Measurements from ENCODE around the gene CD22. TPM values are rescaled to one million over a fixed set of nuclear protein-coding genes. Genes with fewer than 3 reads are reported as not detected.

CD22 gene
- total RNA-seq, 1 donor from 2014 or later, result 3.2 TPM

DNA sequence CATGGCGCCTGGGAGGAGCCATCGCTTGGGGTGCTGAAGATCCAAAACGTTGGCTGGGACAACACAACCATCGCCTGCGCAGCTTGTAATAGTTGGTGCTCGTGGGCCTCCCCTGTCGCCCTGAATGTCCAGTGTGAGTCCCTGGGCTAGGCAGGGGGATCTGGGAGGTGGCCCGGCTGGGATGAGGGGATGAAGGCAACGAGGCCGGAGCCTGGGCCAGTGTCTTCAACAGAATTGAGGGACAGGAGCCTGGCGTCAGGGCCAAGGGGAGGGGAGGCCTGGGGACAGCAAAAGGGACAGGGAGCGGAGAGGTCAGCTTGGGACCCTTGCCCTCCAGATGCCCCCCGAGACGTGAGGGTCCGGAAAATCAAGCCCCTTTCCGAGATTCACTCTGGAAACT lies 12.0 kb downstream of the CD22 start:
- intact Hi-C loops (cut with micrococcal nuclease), result no loop called here

DNA sequence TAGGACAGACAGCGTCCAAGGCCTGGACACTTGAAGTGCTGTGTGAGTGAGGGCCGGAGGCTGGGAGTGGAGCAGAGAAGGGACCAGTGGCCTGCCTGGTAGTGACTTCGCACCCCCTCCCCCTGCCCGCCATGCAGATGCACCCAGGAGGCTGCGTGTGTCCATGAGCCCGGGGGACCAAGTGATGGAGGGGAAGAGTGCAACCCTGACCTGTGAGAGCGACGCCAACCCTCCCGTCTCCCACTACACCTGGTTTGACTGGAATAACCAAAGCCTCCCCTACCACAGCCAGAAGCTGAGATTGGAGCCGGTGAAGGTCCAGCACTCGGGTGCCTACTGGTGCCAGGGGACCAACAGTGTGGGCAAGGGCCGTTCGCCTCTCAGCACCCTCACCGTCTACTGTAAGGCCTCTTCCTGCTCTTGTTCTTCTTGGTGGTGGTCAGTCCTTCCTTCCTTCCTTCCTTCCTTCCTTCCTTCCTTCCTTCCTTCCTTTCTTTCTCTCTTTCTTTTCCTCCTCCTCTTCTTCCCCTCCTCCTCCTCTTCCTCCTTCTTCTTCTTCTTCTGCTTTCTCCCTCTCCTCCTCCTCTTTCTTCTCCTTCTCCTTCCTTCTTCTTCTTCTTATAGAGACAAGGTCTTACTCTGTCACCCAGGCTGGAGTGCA lies 12.7 kb downstream of the CD22 start:
- intact Hi-C loops (cut with micrococcal nuclease), result no loop called here

DNA sequence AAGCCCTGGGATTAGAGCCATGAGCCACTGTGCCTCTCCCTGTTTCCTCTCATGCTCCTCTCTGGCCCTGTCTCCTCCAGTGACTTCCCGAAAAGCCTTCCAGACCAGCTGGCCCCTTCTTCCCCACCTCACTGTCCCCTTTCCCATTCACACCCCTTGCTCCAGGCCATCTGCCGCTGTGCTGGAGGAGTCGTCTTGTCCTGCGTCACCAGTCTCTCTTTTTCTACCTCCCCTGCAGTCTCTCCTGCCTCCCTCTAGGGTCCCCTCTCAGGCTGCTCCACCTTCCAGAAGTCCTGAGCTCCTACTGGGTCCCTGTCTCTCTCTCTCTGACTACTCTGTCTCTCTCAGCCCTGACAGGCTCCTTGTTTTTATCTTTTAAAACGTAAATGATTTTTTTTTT lies 13.4 kb downstream of the CD22 start:
- intact Hi-C loops (cut with micrococcal nuclease), result no loop called here

DNA sequence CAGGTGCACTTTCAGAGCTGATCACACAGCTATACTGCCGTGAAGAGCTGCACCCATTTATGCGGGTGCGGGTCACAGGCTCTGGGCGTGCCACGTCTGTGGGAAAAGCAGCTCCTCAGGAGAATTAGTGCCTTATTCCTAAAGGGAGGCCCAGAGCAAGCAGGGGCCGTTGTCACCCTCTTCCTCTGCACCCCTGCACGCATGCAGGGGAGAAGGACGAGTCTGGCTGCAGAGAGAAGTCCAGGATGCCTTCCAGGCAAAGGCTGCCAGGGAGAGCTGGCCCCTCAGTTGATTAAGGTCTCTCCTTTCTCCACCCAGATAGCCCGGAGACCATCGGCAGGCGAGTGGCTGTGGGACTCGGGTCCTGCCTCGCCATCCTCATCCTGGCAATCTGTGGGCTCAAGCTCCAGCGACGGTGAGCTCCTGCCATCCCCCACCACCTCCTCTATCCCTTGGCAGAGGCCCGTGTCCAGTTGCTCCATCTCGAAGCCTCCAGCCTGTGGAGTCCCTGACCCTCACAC lies 15.6 kb downstream of the CD22 start:
- intact Hi-C loops (cut with micrococcal nuclease), result no loop called here

DNA sequence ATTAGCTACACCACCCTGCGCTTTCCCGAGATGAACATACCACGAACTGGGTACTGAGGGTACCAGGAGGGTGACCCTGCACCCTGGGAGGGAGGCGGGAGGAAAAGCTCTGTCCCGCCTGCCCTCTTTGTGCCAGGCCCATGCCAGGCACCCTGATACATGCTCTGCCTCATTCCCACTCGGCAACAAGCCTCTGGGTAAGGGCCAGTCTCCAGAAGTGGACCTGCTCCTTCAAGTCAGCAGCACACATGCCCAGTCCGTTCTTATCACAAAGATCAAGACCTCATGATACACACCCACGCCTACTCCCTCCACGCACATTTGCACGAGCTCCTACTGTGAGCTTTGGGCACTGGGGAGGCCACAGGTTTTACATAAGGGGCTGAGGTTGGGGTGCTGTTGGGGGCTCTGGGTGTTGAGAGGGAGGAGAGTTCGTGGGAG lies 16.7 kb downstream of the CD22 start:
- intact Hi-C loops (cut with micrococcal nuclease), result no loop called here

DNA sequence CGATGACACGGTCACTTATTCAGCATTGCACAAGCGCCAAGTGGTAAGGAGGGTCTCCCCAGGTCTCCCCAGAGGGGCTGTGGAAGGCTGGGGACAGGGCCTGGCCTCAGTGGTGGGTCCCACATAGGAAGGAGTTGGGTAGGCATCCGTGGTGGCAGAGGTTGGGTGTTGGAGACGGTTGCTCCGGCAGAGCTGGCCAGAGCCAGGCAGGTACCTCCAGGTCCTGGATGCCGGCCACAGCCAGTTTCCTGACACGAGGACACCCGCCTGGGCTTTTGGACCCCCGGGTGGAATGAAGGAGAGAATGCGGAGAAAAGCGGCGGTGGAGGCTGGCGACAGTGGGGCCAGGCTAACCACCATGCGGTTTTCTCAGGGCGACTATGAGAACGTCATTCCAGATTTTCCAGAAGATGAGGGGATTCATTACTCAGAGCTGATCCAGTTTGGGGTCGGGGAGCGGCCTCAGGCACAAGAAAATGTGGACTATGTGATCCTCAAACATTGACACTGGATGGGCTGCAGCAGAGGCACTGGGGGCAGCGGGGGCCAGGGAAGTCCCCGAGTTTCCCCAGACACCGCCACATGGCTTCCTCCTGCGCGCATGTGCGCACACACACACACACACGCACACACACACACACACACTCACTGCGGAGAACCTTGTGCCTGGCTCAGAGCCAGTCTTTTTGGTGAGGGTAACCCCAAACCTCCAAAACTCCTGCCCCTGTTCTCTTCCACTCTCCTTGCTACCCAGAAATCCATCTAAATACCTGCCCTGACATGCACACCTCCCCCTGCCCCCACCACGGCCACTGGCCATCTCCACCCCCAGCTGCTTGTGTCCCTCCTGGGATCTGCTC lies 17.4 kb downstream of the CD22 start:
- intact Hi-C loops (cut with micrococcal nuclease), result loop anchor here (1.0 kb wide), 3 partner anchors 77 to 135 kb away; no protein-coding TSS in a partner anchor

DNA sequence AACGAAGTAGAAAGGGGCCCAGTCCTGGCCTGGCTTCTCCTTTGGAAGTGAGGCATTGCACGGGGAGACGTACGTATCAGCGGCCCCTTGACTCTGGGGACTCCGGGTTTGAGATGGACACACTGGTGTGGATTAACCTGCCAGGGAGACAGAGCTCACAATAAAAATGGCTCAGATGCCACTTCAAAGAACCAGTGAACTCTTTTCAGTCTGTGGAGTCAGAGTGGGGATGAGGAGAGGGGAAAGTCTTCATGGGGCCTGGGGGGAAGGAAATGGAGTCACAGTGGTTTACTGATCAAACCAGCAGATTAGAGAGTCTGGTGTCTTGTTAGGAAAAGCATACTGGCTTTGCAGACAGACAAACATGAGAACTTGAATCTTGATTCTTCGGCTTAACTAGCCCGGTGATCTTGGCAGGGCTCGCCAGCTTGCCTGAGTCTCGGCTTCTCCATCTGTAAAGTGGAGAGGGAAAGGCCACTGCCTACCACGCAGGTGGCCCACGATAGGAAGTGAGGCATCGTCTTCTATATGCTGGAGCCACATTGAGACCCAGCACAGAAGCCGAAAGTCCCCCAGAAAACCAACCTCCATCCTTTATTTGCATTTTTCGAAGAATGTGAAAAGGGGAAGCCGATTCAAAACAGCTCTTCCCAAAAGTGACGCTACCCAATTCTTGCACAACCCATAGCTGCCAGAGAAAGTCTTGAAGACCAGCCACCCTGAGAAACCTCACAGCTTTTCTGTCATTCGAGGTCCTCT lies 18.4 kb downstream of the CD22 start, which contains the start of gene FFAR1:
Gene FFAR1 (plus strand): TSS at position 732 of the 759 bp plus-strand sequence. CDS start 3,650 bp downstream, outside the sequence.
- intact Hi-C loops (cut with micrococcal nuclease), result loop anchor here (1.0 kb wide), 3 partner anchors 78 to 136 kb away; no protein-coding TSS in a partner anchor

DNA sequence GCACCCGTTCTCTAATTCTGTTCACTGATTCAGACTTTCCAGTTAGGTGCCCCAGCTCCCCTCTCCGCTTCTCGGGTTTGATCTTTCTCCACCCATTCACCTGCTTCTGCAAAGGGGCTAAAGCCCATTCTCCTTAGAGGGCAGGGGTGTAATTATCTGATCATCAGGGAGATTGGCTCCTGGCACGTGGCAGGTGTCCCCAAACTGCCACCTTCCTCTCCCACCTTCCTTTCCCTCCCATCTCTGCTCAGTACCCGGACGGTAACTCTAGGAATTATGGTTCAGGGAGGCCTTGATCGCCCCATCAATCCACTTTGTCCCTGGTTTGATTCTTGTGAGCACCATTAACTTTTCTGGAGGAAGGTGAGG lies 18.9 kb downstream of the CD22 start:
- intact Hi-C loops (cut with micrococcal nuclease), result loop anchor here (1.0 kb wide), 3 partner anchors 79 to 137 kb away; no protein-coding TSS in a partner anchor

DNA sequence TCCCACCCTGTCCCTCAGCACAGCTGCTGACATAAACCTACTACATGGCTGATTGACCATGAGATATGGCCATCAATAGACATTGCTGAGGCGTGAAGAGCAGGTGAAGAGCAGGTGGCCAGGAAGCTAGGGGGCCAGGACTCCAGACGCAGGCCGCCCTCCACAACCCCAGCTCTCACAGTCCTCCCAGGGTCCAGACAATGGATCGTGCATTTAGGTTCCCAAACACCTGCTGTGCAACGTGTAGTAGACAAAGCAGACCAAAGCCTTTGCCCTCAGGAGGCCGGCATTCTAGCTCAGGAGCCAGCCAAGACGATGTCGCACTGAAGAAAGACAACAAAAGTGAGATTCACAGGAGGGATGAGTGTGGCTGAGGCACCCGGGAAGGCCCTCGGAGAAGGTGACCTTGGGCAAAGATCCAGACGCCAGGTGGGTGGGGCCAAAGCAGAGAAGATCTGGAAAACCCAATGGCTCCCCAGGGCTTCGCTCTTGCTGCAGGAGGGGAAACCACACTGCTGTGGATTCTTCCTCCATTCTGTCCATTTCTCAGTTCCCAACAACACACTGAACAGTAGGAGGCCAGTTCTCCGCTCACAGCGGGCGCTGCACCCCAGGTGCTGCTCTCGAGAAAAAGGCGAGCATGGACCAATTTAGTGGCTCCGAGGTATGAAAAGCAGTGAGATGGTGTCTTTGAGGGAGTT lies 20.1 kb downstream of the CD22 start:
- intact Hi-C loops (cut with micrococcal nuclease), result no loop called here

DNA sequence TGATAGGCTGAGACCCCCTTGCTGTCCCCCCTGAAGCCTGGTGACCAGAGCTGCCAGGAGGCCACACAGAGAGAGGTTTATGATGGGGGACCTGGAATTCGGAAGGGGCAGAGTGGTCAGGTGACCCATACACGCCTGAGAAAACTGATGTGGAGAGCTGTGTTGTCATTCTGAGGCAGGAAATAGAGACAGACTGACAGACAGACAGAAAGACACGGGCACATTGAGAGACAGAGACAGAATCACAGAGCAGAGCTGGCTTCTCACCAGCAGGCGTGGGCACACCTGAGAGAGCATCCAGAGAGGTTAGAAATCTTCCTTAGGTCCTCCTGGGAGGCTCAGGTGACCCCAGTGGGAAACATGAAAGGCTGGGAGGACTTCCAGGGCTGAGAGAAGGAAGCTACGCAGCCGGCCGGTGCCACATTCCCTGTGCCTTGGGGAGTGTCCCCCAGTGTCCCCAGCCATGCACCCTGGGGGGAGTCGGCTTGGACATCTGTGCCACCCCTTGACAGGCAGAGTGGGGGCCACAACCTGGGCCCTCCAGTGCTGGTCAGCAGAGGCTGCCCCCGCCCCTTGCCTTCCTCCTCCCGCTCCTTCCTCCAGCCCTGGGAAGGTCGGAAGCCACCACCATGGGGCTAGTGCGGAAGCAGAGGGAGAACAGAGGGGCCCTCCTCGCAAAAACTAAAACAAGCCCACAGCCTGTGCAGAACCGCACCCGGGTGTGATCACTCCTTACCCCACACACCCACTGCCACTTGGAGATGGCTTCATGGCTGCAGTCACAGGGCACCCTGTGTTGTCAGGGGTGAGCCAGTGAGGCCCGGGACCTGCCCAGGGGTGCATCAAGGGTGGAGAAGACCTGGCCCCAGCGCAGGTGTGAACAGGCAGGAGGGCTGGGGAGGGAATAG lies 20.9 kb downstream of the CD22 start:
- intact Hi-C loops (cut with micrococcal nuclease), result no loop called here

DNA sequence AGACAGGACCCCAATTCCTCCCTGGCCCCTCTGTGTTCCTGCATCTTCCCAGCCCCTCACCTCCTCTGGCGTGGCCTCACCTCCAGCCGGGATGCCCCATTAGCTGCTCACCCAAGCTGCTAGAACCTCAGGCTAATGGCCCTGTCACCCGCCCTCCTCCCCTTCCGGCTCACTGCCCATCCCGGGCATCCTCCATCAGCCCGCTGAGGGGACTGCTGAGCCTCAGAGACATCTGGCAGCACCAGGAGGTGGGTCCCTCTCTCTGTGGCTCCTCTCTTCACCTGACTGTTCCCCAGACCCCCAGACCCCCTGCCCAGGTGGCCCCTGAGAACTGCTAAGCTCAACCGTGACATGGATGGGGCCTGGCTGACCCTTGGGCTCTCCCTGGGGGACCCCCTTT lies 21.6 kb downstream of the CD22 start:
- intact Hi-C loops (cut with micrococcal nuclease), result no loop called here

DNA sequence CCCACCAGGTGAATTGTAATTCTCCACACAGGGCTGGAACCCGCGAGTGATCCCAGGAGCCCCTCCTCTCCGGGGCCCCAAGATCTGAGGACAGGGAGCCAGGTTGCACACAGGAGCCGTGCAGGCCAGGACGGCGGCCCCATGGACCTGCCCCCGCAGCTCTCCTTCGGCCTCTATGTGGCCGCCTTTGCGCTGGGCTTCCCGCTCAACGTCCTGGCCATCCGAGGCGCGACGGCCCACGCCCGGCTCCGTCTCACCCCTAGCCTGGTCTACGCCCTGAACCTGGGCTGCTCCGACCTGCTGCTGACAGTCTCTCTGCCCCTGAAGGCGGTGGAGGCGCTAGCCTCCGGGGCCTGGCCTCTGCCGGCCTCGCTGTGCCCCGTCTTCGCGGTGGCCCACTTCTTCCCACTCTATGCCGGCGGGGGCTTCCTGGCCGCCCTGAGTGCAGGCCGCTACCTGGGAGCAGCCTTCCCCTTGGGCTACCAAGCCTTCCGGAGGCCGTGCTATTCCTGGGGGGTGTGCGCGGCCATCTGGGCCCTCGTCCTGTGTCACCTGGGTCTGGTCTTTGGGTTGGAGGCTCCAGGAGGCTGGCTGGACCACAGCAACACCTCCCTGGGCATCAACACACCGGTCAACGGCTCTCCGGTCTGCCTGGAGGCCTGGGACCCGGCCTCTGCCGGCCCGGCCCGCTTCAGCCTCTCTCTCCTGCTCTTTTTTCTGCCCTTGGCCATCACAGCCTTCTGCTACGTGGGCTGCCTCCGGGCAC lies 22.6 kb downstream of the CD22 start:
- intact Hi-C loops (cut with micrococcal nuclease), result loop anchor here (1.0 kb wide), 2 partner anchors 117 to 144 kb away; no protein-coding TSS in a partner anchor

DNA sequence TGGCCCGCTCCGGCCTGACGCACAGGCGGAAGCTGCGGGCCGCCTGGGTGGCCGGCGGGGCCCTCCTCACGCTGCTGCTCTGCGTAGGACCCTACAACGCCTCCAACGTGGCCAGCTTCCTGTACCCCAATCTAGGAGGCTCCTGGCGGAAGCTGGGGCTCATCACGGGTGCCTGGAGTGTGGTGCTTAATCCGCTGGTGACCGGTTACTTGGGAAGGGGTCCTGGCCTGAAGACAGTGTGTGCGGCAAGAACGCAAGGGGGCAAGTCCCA lies 23.1 kb downstream of the CD22 start:
- intact Hi-C loops (cut with micrococcal nuclease), result loop anchor here (1.0 kb wide), 2 partner anchors 116 to 143 kb away; no protein-coding TSS in a partner anchor

DNA sequence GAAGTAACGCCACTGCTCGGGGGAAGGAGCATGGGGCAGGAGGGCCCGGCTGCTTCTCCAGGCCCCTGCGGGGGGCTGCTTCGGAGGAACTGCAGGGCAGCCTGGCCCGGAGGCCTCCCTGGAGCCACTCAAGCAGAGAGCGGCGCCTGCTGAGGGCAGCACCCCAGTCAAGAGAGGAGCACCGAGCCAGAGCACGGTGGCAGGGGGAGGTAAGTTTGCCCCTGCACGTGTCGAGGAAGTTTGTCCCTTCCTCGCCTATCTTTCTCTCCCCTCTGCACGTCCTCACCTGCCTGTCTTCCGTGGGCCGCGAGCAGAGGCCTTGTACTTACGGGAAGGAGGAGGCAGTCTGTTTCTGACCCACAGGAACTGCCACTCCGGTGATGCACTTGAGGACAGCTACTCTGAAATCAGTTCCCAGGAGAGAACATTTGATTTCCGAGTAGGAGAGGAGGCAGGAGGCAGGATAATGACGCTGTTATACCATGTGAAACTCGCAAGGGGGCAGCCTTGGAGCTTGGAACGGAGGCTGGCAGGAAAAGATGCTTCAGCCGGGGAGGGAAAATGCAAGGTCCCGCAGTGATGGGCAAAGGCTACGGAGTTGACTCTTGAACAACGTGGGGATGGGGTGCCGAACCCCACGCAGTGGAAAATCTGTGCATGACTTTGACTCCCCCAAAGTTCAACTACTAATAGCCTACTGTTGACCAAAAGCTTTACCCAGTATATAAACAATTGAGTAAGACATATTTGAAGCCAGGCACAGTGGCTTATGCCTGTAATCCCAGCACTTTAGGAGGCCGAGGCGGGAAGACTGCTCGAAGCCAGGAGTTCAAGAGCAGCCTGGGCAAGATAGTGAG lies 23.7 kb downstream of the CD22 start:
- intact Hi-C loops (cut with micrococcal nuclease), result loop anchor here (1.0 kb wide), 3 partner anchors 116 to 240 kb away; no protein-coding TSS in a partner anchor

DNA sequence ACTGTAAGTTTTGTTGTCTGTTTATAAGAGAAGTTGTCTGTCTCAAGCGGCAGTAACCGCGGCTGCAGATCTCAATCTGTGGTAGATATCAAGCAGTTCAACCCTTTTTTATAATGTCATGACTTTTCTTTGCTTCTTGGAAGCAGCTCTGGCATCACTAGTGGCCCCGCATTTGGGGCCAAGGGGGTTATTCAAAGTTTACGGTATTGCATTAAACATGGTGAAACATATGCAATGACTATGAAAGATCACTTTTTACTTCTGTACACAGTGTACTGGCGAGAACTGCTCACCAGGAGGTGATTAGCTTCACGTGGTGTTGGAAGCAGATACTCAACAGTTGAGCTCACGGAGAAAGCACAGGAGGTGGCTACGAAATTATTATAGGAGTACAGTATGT lies 24.6 kb downstream of the CD22 start:
- intact Hi-C loops (cut with micrococcal nuclease), result loop anchor here (1.0 kb wide), 1 partner anchor 239 kb away; no protein-coding TSS in a partner anchor

DNA sequence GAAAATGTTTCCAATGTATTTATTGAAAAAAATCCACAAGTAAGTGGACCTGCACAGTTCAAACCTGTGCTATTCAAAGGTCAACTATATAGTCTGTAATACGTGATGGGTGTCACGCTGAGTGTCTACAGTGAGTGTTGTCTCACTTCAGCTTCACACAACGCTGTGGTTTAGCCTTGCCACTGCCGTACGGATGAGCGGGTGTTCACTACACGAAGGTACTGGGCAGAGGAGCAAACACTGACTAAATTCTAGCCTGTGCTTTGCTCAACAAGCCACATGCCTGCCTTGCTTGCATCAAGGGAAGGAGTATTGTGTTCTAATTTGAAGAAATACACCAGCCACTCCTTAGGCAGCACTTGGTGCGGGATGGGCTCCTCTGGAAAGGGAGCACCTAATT lies 25.9 kb downstream of the CD22 start:
- intact Hi-C loops (cut with micrococcal nuclease), result no loop called here

DNA sequence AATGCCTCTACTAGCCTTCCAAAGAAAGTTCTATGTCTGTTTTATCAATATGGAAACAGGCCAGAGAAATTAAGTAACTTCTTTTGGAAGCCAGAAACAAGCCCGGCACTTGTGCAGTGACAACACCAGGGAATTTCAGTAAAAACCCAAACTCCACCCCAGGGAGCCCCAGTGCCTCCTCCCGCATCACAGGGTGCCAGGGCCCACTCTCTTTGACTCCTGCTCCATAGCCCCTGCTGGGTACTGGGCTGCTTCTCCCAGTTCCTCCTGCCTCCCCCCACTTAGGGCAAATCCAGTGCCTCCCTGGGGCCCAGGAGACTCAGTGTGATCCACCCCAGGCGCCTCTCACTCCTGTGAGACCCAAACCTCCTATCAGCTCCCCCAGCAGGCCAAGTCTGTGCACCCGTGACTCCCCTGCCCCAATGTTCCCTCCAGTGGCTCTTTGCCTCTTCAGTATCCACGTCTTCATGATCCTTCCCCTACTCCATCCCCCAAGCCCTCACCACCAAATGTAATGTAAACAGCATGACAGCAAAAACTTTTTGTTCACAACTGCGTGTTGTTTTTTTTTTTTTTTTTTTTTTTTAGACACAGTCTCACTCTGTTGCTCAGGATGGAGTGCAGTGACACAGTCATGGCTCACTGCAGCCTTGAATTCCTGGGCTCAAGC lies 26.9 kb downstream of the CD22 start:
- intact Hi-C loops (cut with micrococcal nuclease), result no loop called here
